GM12878 (cell line): Measurements from ENCODE around the gene RBMY1E.
"Not testable (repeated sequence)": the region's sequence is repeated elsewhere in the genome, so short reads cannot be mapped to it uniquely, and the experiment has no call there.

Source experiments
- BACH1 ChIP-seq: fragments of 450-650 bp; IDR thresholded peaks from 2 replicates; pipeline ENCODE4 v1.6.1; 2017; ENCODE audit warnings: mild to moderate bottlenecking, borderline replicate concordance
- CTCF ChIP-seq, 3 experiments: IDR thresholded peaks in 2 of 3; conservative IDR thresholded peaks in 1 of 3; 2 replicates each; pipeline ENCODE4 v1.5.1; 2011; ENCODE audit warnings: low read depth in 3 of 3, low read length in 3 of 3, mild to moderate bottlenecking in 3 of 3, control low read depth in 2 of 3, moderate library complexity in 2 of 3, inconsistent platforms in 1 of 3, mixed read lengths in 1 of 3; ENCODE audit not compliant: control insufficient read depth in 2 of 3, insufficient read depth in 1 of 3; ENCODE audit errors: extremely low read depth in 1 of 3
- SMC3 ChIP-seq: IDR thresholded peaks from 2 replicates; pipeline ENCODE4 v1.6.1; 2011; ENCODE audit warnings: low read length, improper control_type of control experiment, borderline replicate concordance

DNA sequence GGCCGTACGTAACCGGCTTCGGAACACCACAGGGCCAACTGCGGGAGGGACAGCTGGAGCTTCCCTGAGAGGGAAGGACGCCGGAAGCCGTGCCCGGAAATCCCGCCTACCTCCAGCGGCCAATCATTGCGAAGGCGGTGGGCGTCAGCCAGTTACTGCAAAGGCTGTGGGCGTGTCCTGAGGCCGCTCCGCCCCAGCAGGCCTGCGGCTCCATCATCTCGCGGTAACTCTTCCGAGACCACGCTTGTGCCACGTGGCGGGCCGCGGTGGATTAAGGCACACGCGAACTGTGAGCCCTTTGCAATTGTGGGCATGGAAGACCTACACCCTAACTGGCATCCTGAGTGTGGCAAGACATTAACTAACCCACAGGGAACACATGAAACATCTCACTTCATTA, 23.4 kb downstream of the RBMY1E start, which contains the start of gene RBMY1D:
- TF ChIP-seq SMC3; CTCF (IDR thresholded peaks at IDR 0.05 in 2 of 3, conservative IDR thresholded peaks at IDR 0.05 in 1 of 3; ENCODE audit: control insufficient read depth in 2 of 3, extremely low read depth in 1 of 3, insufficient read depth in 1 of 3, low read depth in 3 of 3, low read length in 3 of 3); BACH1: not testable (repeated sequence)
